Adrenal gland (tissue), 5 donors: ENCODE measurements around the gene P3H4.

Source experiments
- CTCF ChIP-seq, 6 experiments: fragments of 450-650 bp in 4 of 6; fragments of 200-600 bp in 2 of 6; sonication (generic) in 1 of 6; IDR thresholded peaks; 1 replicate in 5 of 6; 2 replicates in 1 of 6; pipeline versions ENCODE4 v1.5.1 to v1.8.0; 2016 to 2021; ENCODE audit warnings: antibody characterized with exemption in 6 of 6, mild to moderate bottlenecking in 2 of 6, moderate library complexity in 1 of 6
- POLR2A ChIP-seq, 2 donors: fragments of 450-650 bp; IDR thresholded peaks; one replicate each; pipeline ENCODE4 v1.6.1; 2017; ENCODE audit warnings: antibody characterized with exemption in 2 of 2, mild to moderate bottlenecking in 2 of 2, moderate library complexity in 1 of 2
- donor health status: DM: no; HTN: no; CAD: no.

- TF ChIP-seq CTCF (IDR thresholded peaks at IDR 0.05) (no peak), POLR2A (IDR thresholded peaks at IDR 0.05) (no peak)
Observed at GRCh38 chr17:41813699-41814124, 2.0 kb upstream of the P3H4 start.
